Lower leg skin (tissue), 3 donors: ENCODE results near the gene CCR6.
"Not testable (repeated sequence)": the region's sequence is repeated elsewhere in the genome, so short reads cannot be mapped to it uniquely, and the experiment has no call there.

ENCODE experiments used
- CTCF ChIP-seq, 3 donors: fragments of 450-650 bp; IDR thresholded peaks; one replicate each; pipeline ENCODE4 v1.5.1; 2016; ENCODE audit warnings: antibody characterized with exemption in 3 of 3, mild to moderate bottlenecking in 3 of 3, moderate library complexity in 2 of 3
- POLR2A ChIP-seq, 2 donors: fragments of 450-650 bp; IDR thresholded peaks; one replicate each; pipeline ENCODE4 v1.6.1; 2016 to 2017; ENCODE audit warnings: antibody characterized with exemption in 2 of 2, mild to moderate bottlenecking in 1 of 2, moderate library complexity in 1 of 2

- TF ChIP-seq CTCF, POLR2A (IDR thresholded peaks at IDR 0.05): not testable (repeated sequence)
Observed at GRCh38 chr6:167168296-167168695, 45.4 kb downstream of the CCR6 start.
